CD4-positive, alpha-beta T cell (primary cell): ENCODE results near the gene EIPR1. TPM values are rescaled to one million over a fixed set of nuclear protein-coding genes. Genes with fewer than 3 reads are reported as not detected.
"Not testable (repeated sequence)": the region's sequence is repeated elsewhere in the genome, so short reads cannot be mapped to it uniquely, and the experiment has no call there.

ENCODE experiments used
- ATAC-seq: fragments of 200-7000 bp; cut with Tn5 transposase; one replicate; pipeline ENCODE4 v1.10.0; 2022; ENCODE audit warnings: mild to moderate bottlenecking; ENCODE audit not compliant: poor library complexity
- CTCF ChIA-PET: fragments of 350-600 bp; sonication (Branson Sonifier 250); formaldehyde crosslinking; loops from one replicate; lab custom pipeline; 2021; ENCODE audit warnings: antibody characterized with exemption, inconsistent platforms; lab: Charles Lee
- POLR2A ChIA-PET: fragments of 350-600 bp; sonication (Branson Sonifier 250); formaldehyde crosslinking; loops from one replicate; lab custom pipeline; 2021; ENCODE audit warnings: antibody characterized with exemption, inconsistent platforms; lab: Charles Lee
- DNase-seq, 14 experiments: peaks; one replicate each; pipeline ENCODE4 v3.0.0-alpha.2; 2013 to 2020; ENCODE audit warnings: mixed read lengths in 2 of 14
- H3K27ac ChIP-seq, 2 donors: one replicate each; pipeline versions ENCODE4 v1.5.1 to v1.7.0; 2013; ENCODE audit warnings: low read length in 2 of 2, low read depth in 1 of 2, mild to moderate bottlenecking in 1 of 2
- H3K27me3 ChIP-seq, 2 experiments: 1 replicate in 1 of 2; 2 replicates in 1 of 2; pipeline versions ENCODE4 v1.6.1 to v1.7.0; 2013; ENCODE audit warnings: low read length in 2 of 2, control low read depth in 1 of 2, mild to moderate bottlenecking in 1 of 2, moderate library complexity in 1 of 2; ENCODE audit not compliant: insufficient read depth in 2 of 2, control insufficient read depth in 1 of 2
- H3K36me3 ChIP-seq: one replicate; pipeline ENCODE4 v1.6.1; 2013; ENCODE audit warnings: low read length, control low read depth; ENCODE audit not compliant: insufficient read depth
- H3K4me1 ChIP-seq: one replicate; pipeline ENCODE4 v1.6.1; 2013; ENCODE audit warnings: low read length, control low read depth; ENCODE audit not compliant: insufficient read depth
- H3K4me3 ChIP-seq: one replicate; pipeline ENCODE4 v1.5.1; 2013; ENCODE audit warnings: mild to moderate bottlenecking, low read length, moderate library complexity
- H3K9me3 ChIP-seq, 2 experiments: 1 replicate in 1 of 2; 2 replicates in 1 of 2; pipeline versions ENCODE4 v1.6.1 to v1.7.0; 2013; ENCODE audit warnings: low read length in 2 of 2, mild to moderate bottlenecking in 2 of 2, control low read depth in 1 of 2, moderate library complexity in 1 of 2; ENCODE audit not compliant: control insufficient read depth in 1 of 2, insufficient read depth in 1 of 2
- H3K27ac Mint-ChIP-seq: one replicate; pipeline ENCODE4 v1.8.0; 2020; ENCODE audit warnings: mixed read lengths
- H3K27me3 Mint-ChIP-seq: one replicate; pipeline ENCODE4 v1.8.0; 2021; ENCODE audit warnings: mixed read lengths
- H3K36me3 Mint-ChIP-seq: one replicate; pipeline ENCODE4 v1.8.0; 2021; ENCODE audit warnings: low read depth, mixed read lengths
- H3K4me1 Mint-ChIP-seq: one replicate; pipeline ENCODE4 v1.8.0; 2021; ENCODE audit warnings: low read depth, mixed read lengths
- H3K4me3 Mint-ChIP-seq: one replicate; pipeline ENCODE4 v1.8.0; 2020; ENCODE audit warnings: mild to moderate bottlenecking, mixed read lengths
- H3K9me3 Mint-ChIP-seq: one replicate; pipeline ENCODE4 v1.8.0; 2020; ENCODE audit warnings: mixed read lengths
- intact Hi-C, 2 experiments: fragments of 100-400 bp; cut with DNase I in 1 of 2; cut with micrococcal nuclease in 1 of 2; formaldehyde crosslinking; loops; one replicate each; pipeline versions ENCODE4 v1.15.1 to v1.9.0; 2023 to 2025; cut with DNase I, micrococcal nuclease
- total RNA-seq, 174 experiments: library from RNA in 2 of 174; stranded (reverse) in 2 of 174; gene quantifications; one replicate each; pipeline ENCODE4 v1.2.3 and lab custom pipeline; 2021 to 2026
- TF ChIP-seq, protein P1 (sequence below): fragments of 200-600 bp; IDR thresholded peaks from one replicate; pipeline ENCODE4 v1.8.0; 2022; ENCODE audit warnings: antibody characterized with exemption, mild to moderate bottlenecking

EIPR1 gene
- total RNA-seq, 2 experiments from 2014 or later, result 11.0 to 12.4 TPM

DNA sequence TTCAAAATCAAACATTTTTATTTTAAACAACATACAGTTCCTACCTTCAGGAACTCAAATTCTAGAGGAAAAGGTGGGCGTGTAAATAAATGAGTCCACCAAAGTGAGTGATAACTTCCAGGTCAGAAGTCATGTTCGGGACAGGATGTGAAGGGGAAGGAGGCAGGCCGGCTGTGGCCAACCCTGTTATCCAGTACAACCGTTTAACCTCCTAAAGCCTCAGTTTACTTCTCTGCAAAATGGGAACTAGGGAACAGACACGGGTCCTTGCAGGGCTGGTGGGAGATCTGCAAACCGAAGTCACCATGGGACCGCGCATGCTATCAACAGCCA, 373 bp downstream of the EIPR1 start:
- H3K4me1 Mint-ChIP-seq, result peaks cover 57% of the 10 kb centered on the region
- H3K27ac Mint-ChIP-seq, result peak overlapping the region; percentile 98
- ChIA-PET CTCF (no interaction called here), POLR2A (interaction anchor here (0.8 to 4.2 kb wide), 9 partner anchors 9 to 764 kb away, joined by 3 to 30 read pairs (median 4); partner anchors contain the start of genes ADI1 and RNASEH1)
- H3K9me3 Mint-ChIP-seq, result no peaks in the 10 kb centered on the region
- intact Hi-C loops, result loop anchor here in 1 of 2 experiments (2.0 to 5.0 kb wide), 3 partner anchors 180 to 760 kb away; partner anchors contain the start of gene RNASEH1
- TF ChIP-seq, protein P1, sequence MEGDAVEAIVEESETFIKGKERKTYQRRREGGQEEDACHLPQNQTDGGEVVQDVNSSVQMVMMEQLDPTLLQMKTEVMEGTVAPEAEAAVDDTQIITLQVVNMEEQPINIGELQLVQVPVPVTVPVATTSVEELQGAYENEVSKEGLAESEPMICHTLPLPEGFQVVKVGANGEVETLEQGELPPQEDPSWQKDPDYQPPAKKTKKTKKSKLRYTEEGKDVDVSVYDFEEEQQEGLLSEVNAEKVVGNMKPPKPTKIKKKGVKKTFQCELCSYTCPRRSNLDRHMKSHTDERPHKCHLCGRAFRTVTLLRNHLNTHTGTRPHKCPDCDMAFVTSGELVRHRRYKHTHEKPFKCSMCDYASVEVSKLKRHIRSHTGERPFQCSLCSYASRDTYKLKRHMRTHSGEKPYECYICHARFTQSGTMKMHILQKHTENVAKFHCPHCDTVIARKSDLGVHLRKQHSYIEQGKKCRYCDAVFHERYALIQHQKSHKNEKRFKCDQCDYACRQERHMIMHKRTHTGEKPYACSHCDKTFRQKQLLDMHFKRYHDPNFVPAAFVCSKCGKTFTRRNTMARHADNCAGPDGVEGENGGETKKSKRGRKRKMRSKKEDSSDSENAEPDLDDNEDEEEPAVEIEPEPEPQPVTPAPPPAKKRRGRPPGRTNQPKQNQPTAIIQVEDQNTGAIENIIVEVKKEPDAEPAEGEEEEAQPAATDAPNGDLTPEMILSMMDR, result no peak
- Histone ChIP-seq H3K36me3 (peaks cover 3% of the 10 kb centered on the region), H3K27ac (peak overlapping the region; percentile 85 to 94), H3K4me3 (peak overlapping the region; percentile 89), H3K27me3 (no peaks in the 10 kb centered on the region), H3K4me1 (peaks cover 42% of the 10 kb centered on the region), H3K9me3 (peaks cover 0 to 14% of the 10 kb centered on the region in 2 experiments)
- peak in 5 of 14 experiments; percentile 8 to 70 (median 47) for DNase-seq
- peaks cover 44% of the 10 kb centered on the region for H3K36me3 Mint-ChIP-seq
- peak; percentile 1 for ATAC-seq
- no peaks in the 10 kb centered on the region for H3K27me3 Mint-ChIP-seq
- peak overlapping the region; percentile 97 for H3K4me3 Mint-ChIP-seq

DNA sequence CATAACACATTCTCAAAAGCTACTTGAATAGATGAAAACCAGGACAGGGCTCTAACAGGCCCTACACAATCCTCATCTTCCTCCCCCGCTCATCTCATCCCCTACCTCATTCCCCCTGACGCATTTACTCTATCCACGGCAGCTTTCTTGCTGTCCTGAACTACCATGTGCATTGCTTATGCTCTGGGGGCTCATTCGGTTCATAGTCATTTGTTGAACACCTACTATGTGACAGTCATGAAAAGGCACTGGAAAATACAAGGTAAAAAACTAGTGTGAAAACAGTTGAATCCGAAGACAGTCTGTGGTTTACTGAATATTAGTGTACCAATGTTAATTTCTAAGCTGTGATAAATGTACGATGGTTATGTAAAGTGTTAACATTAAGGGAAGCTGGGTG, 797 bp downstream of the EIPR1 start:
- Histone ChIP-seq H3K4me3 (peak overlapping the region; percentile 89), H3K9me3 (peaks cover 0 to 14% of the 10 kb centered on the region in 2 experiments), H3K36me3 (peaks cover 3% of the 10 kb centered on the region), H3K27me3 (no peaks in the 10 kb centered on the region), H3K27ac (no peak overlapping the region), H3K4me1 (peaks cover 42% of the 10 kb centered on the region)
- Mint-ChIP-seq H3K27ac (peak overlapping the region; percentile 98), H3K4me3 (peak overlapping the region; percentile 97), H3K9me3 (no peaks in the 10 kb centered on the region), H3K4me1 (peaks cover 56% of the 10 kb centered on the region), H3K36me3 (peaks cover 39% of the 10 kb centered on the region), H3K27me3 (no peaks in the 10 kb centered on the region)
- ChIA-PET POLR2A (interaction anchor here (0.7 to 4.2 kb wide), 4 partner anchors 46 to 199 kb away, joined by 3 to 30 read pairs (median 4); partner anchors contain the start of gene RNASEH1), CTCF (no interaction called here)
- TF ChIP-seq, protein P1, result no peak
- ATAC-seq (no peak), DNase-seq (no peak)
- intact Hi-C loops, result loop anchor here in 1 of 2 experiments (2.0 to 5.0 kb wide), 3 partner anchors 180 to 760 kb away; partner anchors contain the start of gene RNASEH1

DNA sequence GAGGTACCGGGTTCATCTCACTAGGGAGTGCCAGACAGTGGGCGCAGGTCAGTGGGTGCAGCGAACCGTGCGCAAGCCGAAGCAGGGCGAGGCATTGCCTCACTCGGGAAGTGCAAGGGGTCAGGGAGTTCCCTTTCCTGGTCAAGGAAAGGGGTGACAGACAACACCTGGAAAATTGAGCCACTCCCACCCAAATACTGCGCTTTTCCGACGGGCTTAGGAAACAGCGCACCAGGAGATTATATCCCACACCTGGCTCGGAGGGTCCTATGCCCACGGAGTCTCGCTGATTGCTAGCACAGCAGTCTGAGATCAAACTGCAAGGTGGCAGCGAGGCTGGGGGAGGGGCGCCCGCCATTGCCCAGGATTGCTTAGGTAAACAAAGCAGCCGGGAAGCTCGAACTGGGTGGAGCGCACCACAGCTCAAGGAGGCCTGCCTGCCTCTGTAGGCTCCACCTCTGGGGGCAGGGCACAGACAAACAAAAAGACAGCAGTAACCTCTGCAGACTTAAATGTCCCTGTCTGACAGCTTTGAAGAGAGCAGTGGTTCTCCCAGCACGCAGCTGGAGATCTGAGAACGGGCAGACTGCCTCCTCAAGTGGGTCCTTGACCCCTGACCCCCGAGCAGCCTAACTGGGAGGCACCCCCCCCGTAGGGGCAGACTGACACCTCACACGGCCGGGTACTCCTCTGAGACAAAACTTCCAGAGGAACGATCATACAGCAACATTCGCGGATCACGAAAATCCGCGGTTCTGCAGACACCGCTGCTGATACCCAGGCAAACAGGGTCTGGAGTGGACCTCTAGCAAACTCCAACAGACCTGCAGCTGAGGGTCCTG, 8.1 kb downstream of the EIPR1 start:
- H3K4me3 Mint-ChIP-seq, H3K36me3 ChIP-seq, H3K27ac ChIP-seq, H3K9me3 ChIP-seq, H3K4me3 ChIP-seq, H3K27me3 ChIP-seq, H3K27me3 Mint-ChIP-seq, POLR2A ChIA-PET, ATAC-seq, H3K27ac Mint-ChIP-seq, DNase-seq, H3K4me1 ChIP-seq, CTCF ChIA-PET, H3K9me3 Mint-ChIP-seq, intact Hi-C loops: not testable (repeated sequence)
- peaks cover 17% of the 10 kb centered on the region for H3K36me3 Mint-ChIP-seq
- peaks cover 12% of the 10 kb centered on the region for H3K4me1 Mint-ChIP-seq
